H1 (cell line): ENCODE measurements around the gene MED12L. TPM values are rescaled to one million over a fixed set of nuclear protein-coding genes. Genes with fewer than 3 reads are reported as not detected.
A peak's percentile ranks its signal among the peaks of the same experiment; 100 is the strongest.

Experiments
- CTCF ChIA-PET: fragments of 300-600 bp; sonication (Branson Sonifier 250); formaldehyde crosslinking; loops from one replicate; lab custom pipeline; 2021; ENCODE audit not compliant: partially characterized antibody; lab: Charles Lee
- POLR2A ChIA-PET: fragments of 300-600 bp; sonication (Branson Sonifier 250); formaldehyde crosslinking; loops from one replicate; lab custom pipeline; 2021; ENCODE audit warnings: inconsistent platforms; ENCODE audit not compliant: partially characterized antibody; lab: Charles Lee
- DNase-seq, 2 experiments: peaks; one replicate each; pipeline versions ENCODE4 v3.0.0 to v3.0.0-alpha.2; 2010 to 2022; ENCODE audit warnings: low spot score in 2 of 2, low read depth in 1 of 2, mixed read lengths in 1 of 2
- FAIRE-seq: peaks from 2 replicates; lab custom pipeline; 2011; peaks lifted over from hg19 to GRCh38; lab: Jason Lieb, UNC
- H2AFZ ChIP-seq: 2 replicates; pipeline ENCODE4 v1.8.1; 2012; ENCODE audit warnings: low read length, inconsistent platforms
- H2AK5ac ChIP-seq: 2 replicates; pipeline ENCODE4 v1.6.1; 2013; ENCODE audit warnings: low read depth, low read length
- H2BK120ac ChIP-seq: replicated peaks from 2 replicates; pipeline ENCODE3; 2013; ENCODE audit warnings: low read depth, low read length, inconsistent platforms
- H2BK12ac ChIP-seq: 2 replicates; pipeline ENCODE4 v1.6.1; 2013; ENCODE audit warnings: low read depth, low read length
- H2BK15ac ChIP-seq: 2 replicates; pipeline ENCODE4 v1.6.1; 2013; ENCODE audit warnings: low read length
- H2BK20ac ChIP-seq: 2 replicates; pipeline ENCODE4 v1.6.1; 2013; ENCODE audit warnings: low read length
- H2BK5ac ChIP-seq: 2 replicates; pipeline ENCODE4 v1.6.1; 2013; ENCODE audit warnings: low read depth, low read length
- H3K14ac ChIP-seq: 2 replicates; pipeline ENCODE4 v1.6.1; 2013; ENCODE audit warnings: inconsistent platforms; ENCODE audit not compliant: insufficient read length
- H3K18ac ChIP-seq: 2 replicates; pipeline ENCODE4 v1.6.1; 2013; ENCODE audit warnings: low read length; ENCODE audit errors: extremely low read depth
- H3K23ac ChIP-seq: 2 replicates; pipeline ENCODE4 v1.6.1; 2013; ENCODE audit warnings: inconsistent platforms; ENCODE audit not compliant: insufficient read length
- H3K23me2 ChIP-seq: 2 replicates; pipeline ENCODE4 v1.6.1; 2013; ENCODE audit warnings: low read depth, low read length
- H3K27ac ChIP-seq: 2 replicates; pipeline ENCODE4 v1.6.1; 2011; ENCODE audit warnings: low read depth, low read length, inconsistent platforms
- H3K27me3 ChIP-seq, 4 experiments: replicated peaks in 1 of 4; 1 replicate in 1 of 4; 2 replicates in 3 of 4; pipeline versions ENCODE4 v1.6.1 to v1.8.1; 2011 to 2013; ENCODE audit warnings: low read length in 3 of 4, mild to moderate bottlenecking in 3 of 4, inconsistent platforms in 2 of 4, mixed read lengths in 2 of 4, moderate library complexity in 1 of 4; ENCODE audit not compliant: control insufficient read depth in 3 of 4, insufficient read depth in 3 of 4; ENCODE audit errors: extremely low read depth in 1 of 4
- H3K36me3 ChIP-seq, 4 experiments: 2 replicates each; pipeline versions ENCODE4 v1.6.1 to v1.8.1; 2011 to 2013; ENCODE audit warnings: mild to moderate bottlenecking in 4 of 4, low read length in 3 of 4, moderate library complexity in 2 of 4, control low read depth in 1 of 4, inconsistent platforms in 1 of 4; ENCODE audit not compliant: insufficient read depth in 4 of 4, control insufficient read depth in 2 of 4
- H3K4ac ChIP-seq: replicated peaks from 2 replicates; pipeline ENCODE3; 2013; ENCODE audit warnings: low read length, low read depth, mixed read lengths, inconsistent platforms; ENCODE audit not compliant: insufficient read length
- H3K4me1 ChIP-seq, 4 experiments: replicated peaks in 1 of 4; 1 replicate in 1 of 4; 2 replicates in 3 of 4; pipeline versions ENCODE4 v1.6.1 to v1.8.1; 2011 to 2013; ENCODE audit warnings: low read length in 3 of 4, inconsistent platforms in 2 of 4, mixed read lengths in 1 of 4; ENCODE audit not compliant: insufficient read depth in 4 of 4, control insufficient read depth in 3 of 4
- H3K4me2 ChIP-seq, 2 experiments: 2 replicates each; pipeline versions ENCODE4 v1.6.1 to v1.8.1; 2011 to 2013; ENCODE audit warnings: low read depth in 2 of 2, low read length in 2 of 2, control low read depth in 1 of 2, inconsistent platforms in 1 of 2, mild to moderate bottlenecking in 1 of 2; ENCODE audit not compliant: insufficient read depth in 1 of 2
- H3K4me3 ChIP-seq, 4 experiments: fragments of 200-600, 300-600 bp in 1 of 4; sonication (generic), shearing (Covaris generic), sonication (Bioruptor Twin) in 1 of 4; 2 replicates each; pipeline versions ENCODE4 v1.5.1 to v1.8.1; 2011 to 2016; ENCODE audit warnings: low read length in 4 of 4, low read depth in 3 of 4, control low read depth in 2 of 4, inconsistent platforms in 2 of 4, mild to moderate bottlenecking in 2 of 4, mixed read lengths in 1 of 4, moderate library complexity in 1 of 4; ENCODE audit not compliant: insufficient read depth in 2 of 4; ENCODE audit errors: extremely low read depth in 1 of 4
- H3K56ac ChIP-seq: replicated peaks from 2 replicates; pipeline ENCODE3; 2013; ENCODE audit warnings: low read depth, mild to moderate bottlenecking, mixed read lengths, low read length, inconsistent platforms; ENCODE audit not compliant: insufficient read length
- H3K79me1 ChIP-seq: 2 replicates; pipeline ENCODE4 v1.6.1; 2013; ENCODE audit warnings: low read depth, low read length, control low read depth
- H3K79me2 ChIP-seq, 2 experiments: 2 replicates each; pipeline versions ENCODE4 v1.6.1 to v1.8.1; 2012 to 2013; ENCODE audit warnings: low read length in 2 of 2, mild to moderate bottlenecking in 2 of 2, inconsistent platforms in 1 of 2; ENCODE audit not compliant: insufficient read depth in 2 of 2, control insufficient read depth in 1 of 2
- H3K9ac ChIP-seq, 4 experiments: replicated peaks in 1 of 4; 1 replicate in 1 of 4; 2 replicates in 3 of 4; pipeline versions ENCODE4 v1.6.1 to v1.8.1; 2011 to 2013; ENCODE audit warnings: low read depth in 3 of 4, low read length in 3 of 4, control low read depth in 2 of 4, mild to moderate bottlenecking in 2 of 4, moderate library complexity in 2 of 4, inconsistent platforms in 1 of 4; ENCODE audit errors: extremely low read depth in 1 of 4
- H3K9me3 ChIP-seq, 2 experiments: 2 replicates each; pipeline versions ENCODE4 v1.6.1 to v1.8.1; 2012 to 2013; ENCODE audit warnings: mild to moderate bottlenecking in 2 of 2, moderate library complexity in 2 of 2, control low read depth in 1 of 2, inconsistent platforms in 1 of 2, low read depth in 1 of 2, low read length in 1 of 2, mixed read lengths in 1 of 2; ENCODE audit not compliant: insufficient read depth in 2 of 2
- H4K20me1 ChIP-seq, 2 experiments: replicated peaks in 1 of 2; 2 replicates each; pipeline versions ENCODE3 to v1.8.1; 2011 to 2013; ENCODE audit warnings: inconsistent platforms in 2 of 2, low read length in 2 of 2, mild to moderate bottlenecking in 1 of 2; ENCODE audit not compliant: insufficient read depth in 2 of 2, control insufficient read depth in 1 of 2
- H4K5ac ChIP-seq: 2 replicates; pipeline ENCODE4 v1.6.1; 2013; ENCODE audit warnings: low read length, low read depth, mixed read lengths, inconsistent platforms; ENCODE audit not compliant: insufficient read length
- H4K8ac ChIP-seq: 2 replicates; pipeline ENCODE4 v1.8.0; 2013; ENCODE audit warnings: mild to moderate bottlenecking, moderate library complexity, low read length, inconsistent platforms; ENCODE audit not compliant: insufficient read depth; ENCODE audit errors: extremely low read depth
- H4K91ac ChIP-seq: replicated peaks from 2 replicates; pipeline ENCODE3; 2013; ENCODE audit warnings: low read length, mixed read lengths, inconsistent platforms; ENCODE audit not compliant: insufficient read length
- HDAC6 ChIP-seq: IDR thresholded peaks from one replicate; pipeline ENCODE4 v1.7.1; 2012; ENCODE audit warnings: low read depth, mild to moderate bottlenecking, inconsistent platforms, low read length, moderate library complexity
- KDM4A ChIP-seq: IDR thresholded peaks from one replicate; pipeline ENCODE4 v1.7.1; 2012; ENCODE audit warnings: low read depth, mild to moderate bottlenecking, moderate library complexity, low read length, inconsistent platforms; ENCODE audit not compliant: severe bottlenecking
- SP1 ChIP-seq: IDR thresholded peaks from 2 replicates; pipeline ENCODE4 v1.6.1; 2011; ENCODE audit warnings: low read depth, low read length
- WGBS, 2 experiments: shearing (Covaris generic) in 1 of 2; methylation state at CpG; one replicate each; pipeline versions ENCODE4 v1.1.6 to v1.1.7; 2013 to 2015; ENCODE audit warnings: low lambda C conversion rate in 2 of 2, mixed read lengths in 2 of 2, inconsistent platforms in 1 of 2, low coverage in 1 of 2, missing lambda C conversion rate in 1 of 2; ENCODE audit not compliant: insufficient replicate concordance in 2 of 2, insufficient coverage in 1 of 2, insufficient read length in 1 of 2; ENCODE audit errors: extremely low coverage in 1 of 2, missing lambda C conversion rate in 1 of 2; 5-methylcytosine and 5-hydroxymethylcytosine counted together
- long read RNA-seq, 2 experiments: library from RNA in 1 of 2; library from capped mRNA in 1 of 2; stranded (forward); transcript quantifications; one replicate each; pipeline ENCODE4 v2.0.0, GENCODE V29; 2021; ENCODE audit warnings: inconsistent platforms in 1 of 2
- polyA minus RNA-seq, 3 experiments: library from RNA; depleted of rRNA, polyadenylated mRNA; stranded (reverse); fragments of >200 nt; gene quantifications; 1 replicate in 2 of 3; 2 replicates in 1 of 3; pipeline ENCODE4 v1.2.3, GENCODE V29; 2011
- polyA plus RNA-seq, 7 experiments: library from polyadenylated mRNA; depleted of rRNA in 3 of 7; stranded (reverse) in 5 of 7; unstranded in 2 of 7; fragments of >200 nt in 5 of 7; fragments of 200-250 nt in 2 of 7; gene quantifications; 1 replicate in 5 of 7; 2 replicates in 1 of 7; 4 replicates in 1 of 7; pipeline versions ENCODE4 v1.2.1 to v1.2.3, GENCODE V29; 2011 to 2013; ENCODE audit warnings: missing spikeins in 2 of 7, mixed read lengths in 2 of 7
- total RNA-seq: library from RNA; stranded (reverse); fragmentation: NEBNext Ultra II Directional; extraction: Animal tissue kit (Norgen Biotek cat#: 25700); gene quantifications from 2 replicates; pipeline ENCODE4 v1.2.1, GENCODE V29; 2021

MED12L gene, protein sequence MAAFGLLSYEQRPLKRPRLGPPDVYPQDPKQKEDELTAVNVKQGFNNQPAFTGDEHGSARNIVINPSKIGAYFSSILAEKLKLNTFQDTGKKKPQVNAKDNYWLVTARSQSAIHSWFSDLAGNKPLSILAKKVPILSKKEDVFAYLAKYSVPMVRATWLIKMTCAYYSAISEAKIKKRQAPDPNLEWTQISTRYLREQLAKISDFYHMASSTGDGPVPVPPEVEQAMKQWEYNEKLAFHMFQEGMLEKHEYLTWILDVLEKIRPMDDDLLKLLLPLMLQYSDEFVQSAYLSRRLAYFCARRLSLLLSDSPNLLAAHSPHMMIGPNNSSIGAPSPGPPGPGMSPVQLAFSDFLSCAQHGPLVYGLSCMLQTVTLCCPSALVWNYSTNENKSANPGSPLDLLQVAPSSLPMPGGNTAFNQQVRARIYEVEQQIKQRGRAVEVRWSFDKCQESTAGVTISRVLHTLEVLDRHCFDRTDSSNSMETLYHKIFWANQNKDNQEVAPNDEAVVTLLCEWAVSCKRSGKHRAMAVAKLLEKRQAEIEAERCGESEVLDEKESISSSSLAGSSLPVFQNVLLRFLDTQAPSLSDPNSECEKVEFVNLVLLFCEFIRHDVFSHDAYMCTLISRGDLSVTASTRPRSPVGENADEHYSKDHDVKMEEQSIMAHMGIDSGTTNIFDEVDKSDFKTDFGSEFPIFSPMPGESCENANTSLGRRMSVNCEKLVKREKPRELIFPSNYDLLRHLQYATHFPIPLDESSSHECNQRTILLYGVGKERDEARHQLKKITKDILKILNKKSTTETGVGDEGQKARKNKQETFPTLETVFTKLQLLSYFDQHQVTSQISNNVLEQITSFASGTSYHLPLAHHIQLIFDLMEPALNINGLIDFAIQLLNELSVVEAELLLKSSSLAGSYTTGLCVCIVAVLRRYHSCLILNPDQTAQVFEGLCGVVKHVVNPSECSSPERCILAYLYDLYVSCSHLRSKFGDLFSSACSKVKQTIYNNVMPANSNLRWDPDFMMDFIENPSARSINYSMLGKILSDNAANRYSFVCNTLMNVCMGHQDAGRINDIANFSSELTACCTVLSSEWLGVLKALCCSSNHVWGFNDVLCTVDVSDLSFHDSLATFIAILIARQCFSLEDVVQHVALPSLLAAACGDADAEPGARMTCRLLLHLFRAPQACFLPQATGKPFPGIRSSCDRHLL (N-terminal part only)
- total RNA-seq = 24.0 and 26.2 TPM in 2 replicates
- 3.6 and 4.3 TPM in 2 replicates for polyA plus RNA-seq (2011; rRNA removed)
- polyA plus RNA-seq (2011; cell fraction: cytosol; rRNA removed) = 3.0 TPM
- 10.0 TPM for polyA plus RNA-seq (2011; cell fraction: nucleus; rRNA removed)
- polyA plus RNA-seq (2012, experiment 1 of 2) = 3.0 to 6.3 TPM (median 4.8 TPM) in 4 replicates
- 0.33 TPM for polyA plus RNA-seq (2012, experiment 2 of 2)
- polyA plus RNA-seq (2013, experiment 1 of 2) = 4.5 TPM
- 4.4 TPM for polyA plus RNA-seq (2013, experiment 2 of 2)
- polyA minus RNA-seq (2011; rRNA and poly(A)+ RNA removed) = 30.1 and 42.0 TPM in 2 replicates
- 17.8 TPM for polyA minus RNA-seq (2011; cell fraction: cytosol; rRNA and poly(A)+ RNA removed)
- 121 TPM for polyA minus RNA-seq (2011; cell fraction: nucleus; rRNA and poly(A)+ RNA removed)
- long read RNA-seq, experiment 1, partial matches to known transcripts = 0 of 2 reads
- long read RNA-seq, experiment 1, other reads (novel, unspliced or antisense) = 2 of 2 reads
- long read RNA-seq, experiment 2, partial matches to known transcripts = 0 of 3 reads
- long read RNA-seq, experiment 2, other reads (novel, unspliced or antisense) = 3 of 3 reads

GRCh38 chr3:151085227-151085888 lies at the start of gene MED12L:
Gene MED12L, plus strand, starts transcription at chr3:151085664. Its CDS starts 1,263 bp downstream, at chr3:151086927.
- H3K4me3 ChIP-seq = peak within 1 kb of the TSS; percentile 55 to 76 (median 72)
- no peak within 1 kb of the TSS for H3K4ac ChIP-seq
- no peak within 1 kb of the TSS for H3K14ac ChIP-seq
- peak within 1 kb of the TSS; percentile 83 for H4K8ac ChIP-seq
- H3K27me3 ChIP-seq = peaks cover 2 to 7% (median 5%) of the 10 kb centered on the region in 4 experiments; a peak in 6 of 7 replicates
- H3K23me2 ChIP-seq = peaks cover 5% of the 10 kb centered on the region
- H2AK5ac ChIP-seq = no peak within 1 kb of the TSS
- peaks cover 2 to 20% (median 7%) of the 10 kb centered on the region in 4 experiments; a peak in 6 of 7 replicates for H3K4me1 ChIP-seq
- peak within 1 kb of the TSS; percentile 25 to 89 (median 50); a peak in 6 of 7 replicates for H3K9ac ChIP-seq
- peak within 1 kb of the TSS; percentile 43; the same call in 1 of the 2 replicates for H2AFZ ChIP-seq
- H3K79me2 ChIP-seq = peaks cover 0 to 33% of the 10 kb centered on the region in 2 experiments; a peak in 2 of 4 replicates
- H2BK12ac ChIP-seq = peak within 1 kb of the TSS; percentile 32; the same call in 1 of the 2 replicates
- DNase-seq (peak in 1 of 2 experiments; percentile 88), FAIRE-seq (no peak)
- no peak within 1 kb of the TSS for H3K27ac ChIP-seq
- ChIA-PET POLR2A (interaction anchor here (1.0 to 3.8 kb wide), 10 partner anchors 10 to 382 kb away, joined by 3 to 19 read pairs (median 4); partner anchors contain the start of gene ERICH6), CTCF (interaction anchor here (1.2 to 6.0 kb wide), 15 partner anchors 10 to 297 kb away, joined by 3 to 78 read pairs (median 11); no protein-coding TSS in a partner anchor)
- H3K56ac ChIP-seq = no peak within 1 kb of the TSS
- no peaks in the 10 kb centered on the region for H3K79me1 ChIP-seq
- H2BK15ac ChIP-seq = peak within 1 kb of the TSS; percentile 67; the same call in 1 of the 2 replicates
- H3K36me3 ChIP-seq = no peaks in the 10 kb centered on the region; a peak in 1 of 8 replicates
- H2BK5ac ChIP-seq = peak within 1 kb of the TSS; percentile 39; the same call in 1 of the 2 replicates
- no peaks in the 10 kb centered on the region; a peak in 1 of 4 replicates for H3K9me3 ChIP-seq
- 2% methylated on average over 50 of the region's 84 CpGs; no CpG with 5 or more reads in 1 of the 2 experiments for WGBS, 2 experiments
- peak within 1 kb of the TSS; percentile 15; the same call in 1 of the 2 replicates for H2BK20ac ChIP-seq
- H4K91ac ChIP-seq = peak within 1 kb of the TSS; percentile 41
- peak within 1 kb of the TSS; percentile 50 for H4K5ac ChIP-seq
- no peak within 1 kb of the TSS for H3K23ac ChIP-seq
- peaks cover 0 to 9% of the 10 kb centered on the region in 2 experiments for H4K20me1 ChIP-seq
- peak within 1 kb of the TSS; percentile 87 for H3K18ac ChIP-seq
- peak within 1 kb of the TSS; percentile 36 for H2BK120ac ChIP-seq
- peak within 1 kb of the TSS; percentile 81 to 83 for H3K4me2 ChIP-seq
- no peak for TF ChIP-seq HDAC6
- peak; percentile 91 for TF ChIP-seq SP1
- TF ChIP-seq KDM4A = peak; percentile 80
